GM12891 (cell line): ENCODE measurements around the gene SPACA4.

ENCODE experiments used
- POLR2A ChIP-seq: IDR thresholded peaks from 2 replicates; pipeline ENCODE4 v1.6.1; 2011; ENCODE audit warnings: low read depth, low read length, control low read depth
- POLR2AphosphoS5 ChIP-seq: IDR thresholded peaks from 2 replicates; pipeline ENCODE4 v1.6.1; 2011; ENCODE audit warnings: low read depth, low read length, control low read depth
- TAF1 ChIP-seq: IDR thresholded peaks from 2 replicates; pipeline ENCODE4 v1.6.1; 2011; ENCODE audit warnings: low read depth, low read length, control low read depth

DNA sequence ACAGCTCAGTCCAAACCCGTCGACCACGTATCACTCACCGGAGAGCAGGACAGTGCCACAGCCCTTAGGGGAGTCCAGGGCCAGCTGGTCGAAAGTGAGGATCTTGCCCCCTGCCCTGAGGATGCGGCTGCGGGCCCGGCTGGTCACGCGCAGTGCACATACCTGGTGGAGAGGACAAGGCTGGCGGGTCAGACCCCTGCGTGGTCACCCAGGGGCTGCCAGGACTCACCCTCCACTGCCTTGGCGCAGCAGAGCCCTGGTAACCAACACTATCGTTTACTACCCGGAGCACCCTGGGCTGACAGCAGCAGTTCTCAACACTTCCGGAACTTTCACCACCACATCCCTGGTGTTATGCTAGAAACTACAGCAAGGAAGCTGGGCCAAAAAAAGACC, 9.5 kb downstream of the SPACA4 start:
- peak; percentile 16 for TF ChIP-seq POLR2AphosphoS5
- TF ChIP-seq POLR2A, result no peak
- no peak for TF ChIP-seq TAF1
